Measurements from ENCODE around the gene FHOD3.

FHOD3 gene

DNA sequence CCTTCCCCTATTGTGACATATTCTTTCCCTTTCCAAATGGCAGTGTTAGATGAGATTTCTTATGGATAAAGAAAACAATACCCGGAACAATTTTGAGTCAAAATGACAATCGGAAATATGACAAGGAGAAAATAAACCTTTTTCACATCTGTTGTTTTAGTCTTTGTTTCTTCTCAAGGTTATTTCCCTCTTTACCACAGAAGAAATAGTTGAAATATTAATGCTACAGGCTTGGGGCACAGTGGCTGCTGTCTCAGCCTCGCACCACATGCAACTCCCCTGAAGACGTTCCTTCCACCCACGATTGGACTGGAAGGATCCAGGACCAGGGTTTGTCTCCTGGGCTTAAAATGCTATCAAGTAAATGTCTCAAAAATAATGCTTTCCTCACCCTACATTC is 77.6 kb downstream of the FHOD3 start:
- Mint-ChIP-seq H3K36me3 (ENCODE audit: low read depth) (peaks cover 28% of the 10 kb centered on the region), H3K4me1 (peaks cover 53% of the 10 kb centered on the region), H3K9me3 (peaks cover 16% of the 10 kb centered on the region), H3K4me3 (no peak overlapping the region), H3K27ac (no peak overlapping the region), H3K27me3 (ENCODE audit: low read depth, poor library complexity) (peaks cover 4% of the 10 kb centered on the region)
- no peak for TF ChIP-seq CTCF (IDR thresholded peaks at IDR 0.05)
- DNase-seq: no peak

DNA sequence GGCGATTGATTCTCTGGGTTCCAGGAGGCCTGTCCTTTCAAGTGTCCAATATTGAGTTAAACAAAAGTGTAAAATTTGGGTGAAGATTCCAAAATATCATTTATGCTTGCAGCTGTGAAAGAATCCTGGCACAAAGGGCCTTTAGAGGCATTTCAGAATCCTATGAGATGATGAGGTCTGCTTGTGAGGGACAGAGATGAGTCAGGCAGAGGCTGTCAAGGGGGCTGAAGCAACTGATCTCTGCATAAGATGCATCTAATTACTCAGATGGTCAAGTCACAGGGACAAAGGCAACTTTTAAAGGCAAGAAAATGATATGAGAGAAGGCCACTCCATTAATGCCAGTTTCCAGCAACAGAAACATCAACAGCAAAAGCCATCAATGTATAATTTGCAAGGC is 78.8 kb downstream of the FHOD3 start:
- Mint-ChIP-seq H3K27me3 (ENCODE audit: low read depth, poor library complexity) (peaks cover 4% of the 10 kb centered on the region), H3K4me1 (peaks cover 65% of the 10 kb centered on the region), H3K27ac (no peak overlapping the region), H3K9me3 (peaks cover 6% of the 10 kb centered on the region), H3K36me3 (ENCODE audit: low read depth) (peaks cover 17% of the 10 kb centered on the region), H3K4me3 (no peak overlapping the region)
- no peak for DNase-seq
- TF ChIP-seq CTCF (IDR thresholded peaks at IDR 0.05): no peak

- peaks cover 4% of the 10 kb centered on the region for H3K27me3 Mint-ChIP-seq (ENCODE audit: low read depth, poor library complexity)
- no peak for DNase-seq
- no peaks in the 10 kb centered on the region for H3K9me3 Mint-ChIP-seq
- H3K4me3 Mint-ChIP-seq: peak overlapping the region; percentile 39
- no peak overlapping the region for H3K27ac Mint-ChIP-seq
- H3K36me3 Mint-ChIP-seq (ENCODE audit: low read depth): peaks cover 6% of the 10 kb centered on the region
- H3K4me1 Mint-ChIP-seq: peaks cover 78% of the 10 kb centered on the region
- TF ChIP-seq CTCF (IDR thresholded peaks at IDR 0.05): no peak
Measured at GRCh38 chr18:36377626-36378025, 80.1 kb downstream of the FHOD3 start.

DNA sequence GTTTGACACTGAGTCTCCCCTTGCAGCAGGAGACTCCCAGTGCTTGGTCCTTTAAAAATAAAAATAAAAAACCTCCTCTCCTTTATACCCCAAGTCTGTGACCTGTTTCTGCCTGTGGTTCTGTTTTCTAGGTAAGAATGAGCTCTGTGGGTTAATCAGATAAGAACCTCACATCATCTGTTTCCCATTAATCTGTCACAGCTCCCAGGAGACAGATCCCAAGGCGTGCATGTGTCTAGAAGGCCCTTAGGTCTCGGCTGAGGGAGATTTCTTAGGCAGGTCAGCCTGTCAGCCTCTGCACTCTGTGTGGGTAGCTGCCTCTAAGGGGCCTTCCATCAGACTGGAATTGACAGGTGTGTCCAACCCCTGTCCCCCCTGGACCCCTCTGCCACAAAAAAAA is 80.7 kb downstream of the FHOD3 start:
- Mint-ChIP-seq H3K27me3 (ENCODE audit: low read depth, poor library complexity) (no peaks in the 10 kb centered on the region), H3K4me3 (peak overlapping the region; percentile 12), H3K4me1 (peaks cover 83% of the 10 kb centered on the region), H3K36me3 (ENCODE audit: low read depth) (peaks cover under 1% of the 10 kb centered on the region), H3K9me3 (no peaks in the 10 kb centered on the region), H3K27ac (peak overlapping the region; percentile 65)
- TF ChIP-seq CTCF (IDR thresholded peaks at IDR 0.05): no peak
- peak; percentile 39 for DNase-seq

- H3K27ac Mint-ChIP-seq: no peak overlapping the region
- no peak for TF ChIP-seq CTCF (IDR thresholded peaks at IDR 0.05)
- peaks cover 78% of the 10 kb centered on the region for H3K4me1 Mint-ChIP-seq
- H3K4me3 Mint-ChIP-seq: no peak overlapping the region
- no peaks in the 10 kb centered on the region for H3K27me3 Mint-ChIP-seq (ENCODE audit: low read depth, poor library complexity)
- DNase-seq: no peak
- H3K9me3 Mint-ChIP-seq: no peaks in the 10 kb centered on the region
- no peaks in the 10 kb centered on the region for H3K36me3 Mint-ChIP-seq (ENCODE audit: low read depth)
Measured at GRCh38 chr18:36379435-36379984, 82.0 kb downstream of the FHOD3 start.

DNA sequence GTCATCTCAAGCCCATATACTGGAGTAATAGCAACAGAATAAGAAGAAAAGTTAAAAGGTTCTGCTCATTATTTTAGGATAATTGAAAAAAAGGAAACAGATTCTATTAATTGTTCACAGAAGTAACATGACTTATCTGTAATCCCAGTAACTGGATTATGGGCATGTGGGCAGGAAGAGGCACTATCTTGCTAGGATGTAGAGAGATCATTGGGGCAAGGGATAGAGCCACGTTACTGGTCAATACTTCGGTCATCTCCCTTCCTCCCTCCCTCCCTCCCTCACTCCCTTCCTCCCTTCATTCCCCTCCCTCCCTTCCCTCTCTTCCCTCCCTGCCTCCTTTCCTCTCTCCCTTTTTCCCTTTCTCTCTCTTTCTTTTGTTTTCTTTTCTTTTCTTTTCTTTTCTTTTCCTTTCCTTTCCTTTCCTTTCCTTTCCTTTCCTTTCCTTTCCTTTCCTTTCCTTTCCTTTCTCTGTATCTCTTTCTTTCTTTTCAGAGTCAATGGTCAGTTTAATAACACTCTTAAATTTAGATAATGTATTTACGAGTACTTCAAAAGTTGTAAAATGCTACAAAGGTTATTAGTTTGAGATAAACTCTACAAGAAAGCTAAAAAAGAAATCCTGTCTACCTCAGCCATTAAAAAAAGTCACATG is 82.8 kb downstream of the FHOD3 start:
- Mint-ChIP-seq H3K4me3 (no peak overlapping the region), H3K27ac (peak overlapping the region; percentile 74), H3K4me1 (peaks cover 78% of the 10 kb centered on the region)

More for the DNA sequence above, 82.8 kb downstream of the FHOD3 start:
- DNase-seq: no peak
- TF ChIP-seq CTCF (IDR thresholded peaks at IDR 0.05): no peak
- Mint-ChIP-seq H3K27me3 (ENCODE audit: low read depth, poor library complexity) (no peaks in the 10 kb centered on the region), H3K36me3 (ENCODE audit: low read depth) (no peaks in the 10 kb centered on the region), H3K9me3 (no peaks in the 10 kb centered on the region)

Measured in nephron progenitor cell (in vitro differentiated cells).